Liver (tissue), 9 donors: ENCODE results near the gene PDLIM7. TPM values are rescaled to one million over a fixed set of nuclear protein-coding genes. Genes with fewer than 3 reads are reported as not detected.
A peak's percentile ranks its signal among the peaks of the same experiment; 100 is the strongest.

Experiments used
- DNase-seq: peaks from one replicate; pipeline ENCODE4 v3.0.0-alpha.2; 2017; ENCODE audit warnings: low spot score
- H3K27ac ChIP-seq, 2 donors: one replicate each; pipeline ENCODE4 v1.7.0; 2013; ENCODE audit warnings: inconsistent platforms in 2 of 2, low read length in 2 of 2, control low read depth in 1 of 2, low read depth in 1 of 2, mild to moderate bottlenecking in 1 of 2
- H3K27me3 ChIP-seq, 4 donors: one replicate each; pipeline versions ENCODE4 v1.6.1 to v1.7.0; 2013; ENCODE audit warnings: low read length in 3 of 4, inconsistent platforms in 1 of 4, mild to moderate bottlenecking in 1 of 4, moderate library complexity in 1 of 4; ENCODE audit not compliant: control insufficient read depth in 4 of 4, insufficient read depth in 4 of 4
- H3K36me3 ChIP-seq, 4 donors: one replicate each; pipeline versions ENCODE4 v1.6.1 to v1.7.0; 2013; ENCODE audit warnings: low read length in 3 of 4, mild to moderate bottlenecking in 3 of 4, low read depth in 1 of 4, moderate library complexity in 1 of 4; ENCODE audit not compliant: control insufficient read depth in 4 of 4, insufficient read depth in 3 of 4
- H3K4me1 ChIP-seq, 4 donors: one replicate each; pipeline versions ENCODE4 v1.6.1 to v1.7.0; 2013; ENCODE audit warnings: low read length in 3 of 4, mild to moderate bottlenecking in 3 of 4, moderate library complexity in 1 of 4; ENCODE audit not compliant: control insufficient read depth in 4 of 4, insufficient read depth in 4 of 4
- H3K4me3 ChIP-seq, 3 donors: one replicate each; pipeline versions ENCODE4 v1.6.1 to v1.7.0; 2013; ENCODE audit warnings: low read length in 3 of 3, control low read depth in 1 of 3, low read depth in 1 of 3, mild to moderate bottlenecking in 1 of 3
- H3K9ac ChIP-seq, 2 donors: one replicate each; pipeline ENCODE4 v1.7.0; 2013; ENCODE audit warnings: low read length in 2 of 2, mild to moderate bottlenecking in 2 of 2, moderate library complexity in 2 of 2, control low read depth in 1 of 2, low read depth in 1 of 2
- H3K9me3 ChIP-seq, 4 donors: one replicate each; pipeline versions ENCODE4 v1.6.1 to v1.7.0; 2013; ENCODE audit warnings: low read length in 3 of 4; ENCODE audit not compliant: control insufficient read depth in 4 of 4
- CTCF ChIP-seq: fragments of 150-350 bp; IDR thresholded peaks from 2 replicates; pipeline ENCODE4 v1.5.1; 2017; ENCODE audit warnings: improper control_type of control experiment, low read depth, low read length; ENCODE audit not compliant: missing input control
- EGR1 ChIP-seq, 2 donors: IDR thresholded peaks; 2 replicates each; pipeline ENCODE4 v1.6.1; 2016 to 2018; ENCODE audit warnings: antibody characterized with exemption in 2 of 2, low read depth in 2 of 2
- FOXA1 ChIP-seq: IDR thresholded peaks from 2 replicates; pipeline ENCODE4 v1.6.1; 2016; ENCODE audit warnings: antibody characterized with exemption
- FOXA2 ChIP-seq: IDR thresholded peaks from 2 replicates; pipeline ENCODE4 v1.6.1; 2016; ENCODE audit warnings: antibody characterized with exemption
- GABPA ChIP-seq, 2 donors: IDR thresholded peaks in 1 of 2; conservative IDR thresholded peaks in 1 of 2; 2 replicates each; pipeline ENCODE4 v1.6.1; 2016; ENCODE audit warnings: antibody characterized with exemption in 2 of 2, mild to moderate bottlenecking in 1 of 2, moderate library complexity in 1 of 2
- HNF4A ChIP-seq, 2 donors: conservative IDR thresholded peaks; 2 replicates each; pipeline ENCODE4 v1.6.1; 2016; ENCODE audit warnings: antibody characterized with exemption in 2 of 2, mild to moderate bottlenecking in 2 of 2
- HNF4G ChIP-seq: IDR thresholded peaks from 2 replicates; pipeline ENCODE4 v1.6.1; 2016; ENCODE audit warnings: antibody characterized with exemption
- JUND ChIP-seq, 2 donors: IDR thresholded peaks; 2 replicates each; pipeline ENCODE4 v1.6.1; 2016; ENCODE audit warnings: antibody characterized with exemption in 2 of 2
- NR2F2 ChIP-seq: IDR thresholded peaks from 2 replicates; pipeline ENCODE4 v1.6.1; 2016; ENCODE audit warnings: antibody characterized with exemption
- RAD21 ChIP-seq, 2 donors: IDR thresholded peaks; 2 replicates each; pipeline ENCODE4 v1.6.1; 2016; ENCODE audit warnings: antibody characterized with exemption in 2 of 2, mild to moderate bottlenecking in 2 of 2
- REST ChIP-seq: IDR thresholded peaks from 2 replicates; pipeline ENCODE4 v1.6.1; 2016; ENCODE audit warnings: antibody characterized with exemption, mild to moderate bottlenecking
- RXRA ChIP-seq, 2 donors: IDR thresholded peaks; 2 replicates each; pipeline ENCODE4 v1.6.1; 2017 to 2018; ENCODE audit warnings: antibody characterized with exemption in 2 of 2, mild to moderate bottlenecking in 1 of 2
- SP1 ChIP-seq: IDR thresholded peaks from 2 replicates; pipeline ENCODE4 v1.6.1; 2018; ENCODE audit warnings: antibody characterized with exemption, mild to moderate bottlenecking
- TAF1 ChIP-seq: conservative IDR thresholded peaks from 2 replicates; pipeline ENCODE4 v1.6.1; 2016; ENCODE audit warnings: antibody characterized with exemption, mild to moderate bottlenecking
- YY1 ChIP-seq: IDR thresholded peaks from 2 replicates; pipeline ENCODE4 v1.6.1; 2016; ENCODE audit warnings: antibody characterized with exemption, mild to moderate bottlenecking
- WGBS: extraction: QIAGEN DNeasy Blood & Tissue Kit; methylation state at CpG from one replicate; pipeline ENCODE4 v1.1.7; 2013; 5-methylcytosine and 5-hydroxymethylcytosine counted together
- polyA plus RNA-seq, 2 donors: library from polyadenylated mRNA; stranded (reverse) in 1 of 2; unstranded in 1 of 2; fragments of 200-250 nt in 1 of 2; fragments of >200 nt in 1 of 2; fragmentation: Nextera tagmentation in 1 of 2; extraction: Ambion mirVana in 1 of 2; gene quantifications; one replicate each; pipeline versions ENCODE4 v1.2.1 to v1.2.3, GENCODE V29; 2013 to 2015
- total RNA-seq, 2 donors: library from RNA; depleted of rRNA; stranded (reverse); fragments of >200 nt; gene quantifications; one replicate each; pipeline ENCODE4 v1.2.3, GENCODE V29; 2014
- TF ChIP-seq, protein P1 (sequence below): IDR thresholded peaks from 2 replicates; pipeline ENCODE4 v1.6.1; 2016; ENCODE audit warnings: antibody characterized with exemption
- TF ChIP-seq, protein P2 (sequence below): IDR thresholded peaks from 2 replicates; pipeline ENCODE4 v1.6.1; 2016; ENCODE audit warnings: antibody characterized with exemption
- TF ChIP-seq, protein P3 (sequence below): IDR thresholded peaks from 2 replicates; pipeline ENCODE4 v1.6.1; 2016; ENCODE audit warnings: antibody characterized with exemption
- donor health status: healthy.
- donor health status: healthy.
- donor health status: healthy.
- donor health status: healthy.
- donor health status: healthy.

Gene PDLIM7
- total and polyA plus RNA-seq, 4 donors: 5.5 to 36.0 (median 8.5) TPM

- Histone ChIP-seq H3K27me3 (no peaks in the 10 kb centered on the region), H3K9me3 (no peaks in the 10 kb centered on the region), H3K4me1 (peaks cover 7 to 27% (median 14%) of the 10 kb centered on the region in 4 donors), H3K27ac (peak overlapping the region; percentile 61 to 89), H3K36me3 (peaks cover 0 to 7% (median 2%) of the 10 kb centered on the region in 4 donors), H3K9ac (no peak overlapping the region), H3K4me3 (no peak overlapping the region)
- TF ChIP-seq, protein P1, sequence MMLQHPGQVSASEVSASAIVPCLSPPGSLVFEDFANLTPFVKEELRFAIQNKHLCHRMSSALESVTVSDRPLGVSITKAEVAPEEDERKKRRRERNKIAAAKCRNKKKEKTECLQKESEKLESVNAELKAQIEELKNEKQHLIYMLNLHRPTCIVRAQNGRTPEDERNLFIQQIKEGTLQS: peak; percentile 71
- TF ChIP-seq RXRA (IDR thresholded peaks at IDR 0.05) (peak; percentile 50 to 62), HNF4A (conservative IDR thresholded peaks at IDR 0.05) (peak in 1 of 2 donors; percentile 47), GABPA (IDR thresholded peaks at IDR 0.05 in 1 of 2, conservative IDR thresholded peaks at IDR 0.05 in 1 of 2) (no peak), TAF1 (no peak), FOXA2 (no peak), JUND (IDR thresholded peaks at IDR 0.05) (peak; percentile 20 to 74), FOXA1 (no peak), EGR1 (IDR thresholded peaks at IDR 0.05; ENCODE audit: low read depth in 2 of 2) (no peak), YY1 (no peak), HNF4G (no peak), SP1 (no peak), NR2F2 (no peak), RAD21 (IDR thresholded peaks at IDR 0.05) (no peak), REST (no peak), CTCF (no peak)
- TF ChIP-seq, protein P2, sequence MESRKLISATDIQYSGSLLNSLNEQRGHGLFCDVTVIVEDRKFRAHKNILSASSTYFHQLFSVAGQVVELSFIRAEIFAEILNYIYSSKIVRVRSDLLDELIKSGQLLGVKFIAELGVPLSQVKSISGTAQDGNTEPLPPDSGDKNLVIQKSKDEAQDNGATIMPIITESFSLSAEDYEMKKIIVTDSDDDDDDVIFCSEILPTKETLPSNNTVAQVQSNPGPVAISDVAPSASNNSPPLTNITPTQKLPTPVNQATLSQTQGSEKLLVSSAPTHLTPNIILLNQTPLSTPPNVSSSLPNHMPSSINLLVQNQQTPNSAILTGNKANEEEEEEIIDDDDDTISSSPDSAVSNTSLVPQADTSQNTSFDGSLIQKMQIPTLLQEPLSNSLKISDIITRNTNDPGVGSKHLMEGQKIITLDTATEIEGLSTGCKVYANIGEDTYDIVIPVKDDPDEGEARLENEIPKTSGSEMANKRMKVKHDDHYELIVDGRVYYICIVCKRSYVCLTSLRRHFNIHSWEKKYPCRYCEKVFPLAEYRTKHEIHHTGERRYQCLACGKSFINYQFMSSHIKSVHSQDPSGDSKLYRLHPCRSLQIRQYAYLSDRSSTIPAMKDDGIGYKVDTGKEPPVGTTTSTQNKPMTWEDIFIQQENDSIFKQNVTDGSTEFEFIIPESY: no peak
- TF ChIP-seq, protein P3, sequence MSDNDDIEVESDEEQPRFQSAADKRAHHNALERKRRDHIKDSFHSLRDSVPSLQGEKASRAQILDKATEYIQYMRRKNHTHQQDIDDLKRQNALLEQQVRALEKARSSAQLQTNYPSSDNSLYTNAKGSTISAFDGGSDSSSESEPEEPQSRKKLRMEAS: no peak
- 61% methylated on average over 4 of the region's 4 CpGs for WGBS
- no peak for DNase-seq
Observed at GRCh38 chr5:177545487-177546257, 48.3 kb upstream of the PDLIM7 start.
